ENCODE data around the gene USP54.
"Not testable (repeated sequence)": the region's sequence is repeated elsewhere in the genome, so short reads cannot be mapped to it uniquely, and the experiment has no call there.

Gene USP54, protein sequence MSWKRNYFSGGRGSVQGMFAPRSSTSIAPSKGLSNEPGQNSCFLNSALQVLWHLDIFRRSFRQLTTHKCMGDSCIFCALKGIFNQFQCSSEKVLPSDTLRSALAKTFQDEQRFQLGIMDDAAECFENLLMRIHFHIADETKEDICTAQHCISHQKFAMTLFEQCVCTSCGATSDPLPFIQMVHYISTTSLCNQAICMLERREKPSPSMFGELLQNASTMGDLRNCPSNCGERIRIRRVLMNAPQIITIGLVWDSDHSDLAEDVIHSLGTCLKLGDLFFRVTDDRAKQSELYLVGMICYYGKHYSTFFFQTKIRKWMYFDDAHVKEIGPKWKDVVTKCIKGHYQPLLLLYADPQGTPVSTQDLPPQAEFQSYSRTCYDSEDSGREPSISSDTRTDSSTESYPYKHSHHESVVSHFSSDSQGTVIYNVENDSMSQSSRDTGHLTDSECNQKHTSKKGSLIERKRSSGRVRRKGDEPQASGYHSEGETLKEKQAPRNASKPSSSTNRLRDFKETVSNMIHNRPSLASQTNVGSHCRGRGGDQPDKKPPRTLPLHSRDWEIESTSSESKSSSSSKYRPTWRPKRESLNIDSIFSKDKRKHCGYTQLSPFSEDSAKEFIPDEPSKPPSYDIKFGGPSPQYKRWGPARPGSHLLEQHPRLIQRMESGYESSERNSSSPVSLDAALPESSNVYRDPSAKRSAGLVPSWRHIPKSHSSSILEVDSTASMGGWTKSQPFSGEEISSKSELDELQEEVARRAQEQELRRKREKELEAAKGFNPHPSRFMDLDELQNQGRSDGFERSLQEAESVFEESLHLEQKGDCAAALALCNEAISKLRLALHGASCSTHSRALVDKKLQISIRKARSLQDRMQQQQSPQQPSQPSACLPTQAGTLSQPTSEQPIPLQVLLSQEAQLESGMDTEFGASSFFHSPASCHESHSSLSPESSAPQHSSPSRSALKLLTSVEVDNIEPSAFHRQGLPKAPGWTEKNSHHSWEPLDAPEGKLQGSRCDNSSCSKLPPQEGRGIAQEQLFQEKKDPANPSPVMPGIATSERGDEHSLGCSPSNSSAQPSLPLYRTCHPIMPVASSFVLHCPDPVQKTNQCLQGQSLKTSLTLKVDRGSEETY (N-terminal part only)

DNA sequence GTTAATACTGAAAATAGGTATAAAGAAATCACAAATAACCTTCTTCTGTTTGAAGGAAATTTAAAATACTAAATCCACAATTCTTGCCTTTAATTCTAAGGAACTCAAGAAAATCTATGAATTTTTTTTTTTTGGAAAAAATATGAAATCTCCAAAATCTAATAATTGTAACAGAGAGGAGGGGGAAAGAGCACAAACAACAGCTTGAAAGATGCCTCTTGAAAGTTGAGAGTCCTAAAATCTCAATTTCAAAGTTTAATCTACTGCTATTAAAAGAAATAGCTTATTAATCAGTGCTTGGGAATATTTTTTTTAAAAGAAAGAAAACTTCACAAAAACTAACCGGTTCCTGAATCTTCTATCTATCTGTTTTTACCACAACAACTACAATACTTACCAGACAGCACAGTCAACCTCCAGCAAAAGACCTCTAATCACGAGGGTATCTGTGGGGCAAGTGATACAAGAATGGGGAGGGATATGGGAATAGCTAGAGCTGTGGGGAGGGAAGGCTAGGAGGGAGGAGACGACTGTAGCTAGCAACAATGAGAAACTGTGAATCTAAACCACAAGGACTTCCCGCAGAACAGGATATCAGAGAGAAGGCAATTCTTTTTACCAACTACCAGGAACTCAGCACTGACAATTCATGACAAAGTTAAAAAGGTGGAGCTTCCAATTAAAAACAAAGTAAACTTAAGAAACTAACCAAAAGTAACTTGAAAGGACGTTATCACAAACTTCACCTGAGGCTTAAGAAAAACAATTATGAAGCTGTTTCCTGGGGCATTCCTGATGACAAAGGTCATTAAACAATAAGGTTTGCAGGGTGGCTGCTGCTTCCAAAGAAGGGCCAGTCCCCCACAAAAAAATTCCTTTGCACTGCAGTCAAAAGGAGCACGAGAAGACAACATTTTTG is at the start of gene USP54:
Gene USP54 (minus strand): TSS at position 462 of the 919 bp plus-strand sequence. CDS start 15,684 bp downstream, outside the sequence.
- DNase-seq, result peak in 1 of 2 donors; percentile 38

DNA sequence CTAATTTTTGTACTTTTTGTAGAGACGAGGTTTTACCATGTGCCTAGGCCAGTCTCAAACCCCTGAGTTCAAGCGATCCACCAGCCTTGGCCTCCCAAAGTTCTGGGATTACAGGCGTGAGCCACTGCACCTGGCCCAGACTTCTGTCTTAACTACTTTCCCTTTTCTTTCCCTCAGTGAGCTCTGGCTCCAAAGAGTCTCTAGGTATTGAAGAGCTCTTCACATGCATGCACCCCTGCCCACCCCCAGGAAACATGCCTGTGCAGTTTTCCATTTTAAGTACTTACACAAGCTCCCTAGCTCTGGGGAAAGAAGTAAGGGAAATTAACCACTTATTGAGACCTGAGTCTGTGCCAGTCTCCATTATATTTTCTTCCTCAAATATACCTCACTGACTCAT is 48.1 kb upstream of the USP54 start:
- no peak for DNase-seq

DNA sequence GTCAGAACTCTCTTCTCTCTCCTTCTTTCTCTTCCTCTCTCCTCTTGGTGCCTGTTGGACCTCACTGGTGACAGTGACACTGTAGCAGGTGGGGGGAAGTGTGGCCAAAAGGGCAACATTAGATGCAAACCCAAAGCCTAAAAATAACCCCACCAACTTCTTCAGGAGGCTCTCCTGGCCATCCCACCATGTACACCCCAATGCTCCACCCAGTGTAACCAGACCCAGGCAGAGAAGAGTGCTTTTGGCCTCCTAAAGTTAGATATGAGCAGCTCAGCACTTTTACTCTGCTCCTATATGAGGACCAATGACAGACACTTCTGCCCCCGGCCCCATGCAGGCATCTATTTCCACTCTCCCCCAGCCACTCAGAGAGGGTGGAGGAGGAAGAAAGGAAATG is 44.6 kb upstream of the USP54 start:
- no peak for DNase-seq

DNA sequence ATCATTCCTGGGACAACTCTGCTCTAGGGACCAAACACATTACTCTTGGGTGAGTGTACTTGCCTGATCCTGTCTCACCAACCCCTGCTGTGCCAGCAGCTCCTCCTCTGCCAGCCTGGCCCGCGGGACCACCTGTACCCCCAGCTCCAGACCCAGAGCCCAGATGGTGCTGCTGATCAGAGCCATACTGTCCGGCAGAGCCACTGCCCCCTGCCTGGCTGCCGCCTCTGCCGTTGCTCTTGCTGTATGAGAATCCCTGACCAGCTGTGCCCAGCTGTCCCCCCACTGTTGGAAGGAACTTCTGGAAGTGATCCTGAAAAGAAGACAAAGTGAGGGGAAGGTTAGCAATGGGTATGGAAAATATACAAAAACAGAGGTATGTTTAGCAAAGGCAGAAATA is 43.3 kb upstream of the USP54 start:
- no peak for DNase-seq

DNA sequence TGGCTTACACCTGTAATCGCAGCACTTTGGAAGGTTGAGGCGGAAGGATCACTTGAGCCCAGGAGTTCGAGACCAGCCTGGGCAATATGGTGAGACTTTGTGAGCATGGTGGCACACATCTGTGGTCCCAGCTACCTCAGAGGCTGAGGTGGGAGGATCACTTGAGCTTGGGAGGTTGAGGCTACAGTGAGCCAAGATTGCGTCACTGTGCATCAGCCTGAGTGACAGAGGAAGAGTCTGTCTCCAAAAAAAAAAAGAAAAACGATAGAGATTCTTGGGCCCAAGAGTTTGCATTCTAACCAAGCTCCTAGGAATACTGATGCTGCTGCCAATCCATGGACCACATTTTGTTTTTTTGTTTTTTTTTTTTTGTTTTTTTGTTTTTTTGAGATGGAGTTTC is 38.0 kb upstream of the USP54 start:
- DNase-seq, result no peak

DNA sequence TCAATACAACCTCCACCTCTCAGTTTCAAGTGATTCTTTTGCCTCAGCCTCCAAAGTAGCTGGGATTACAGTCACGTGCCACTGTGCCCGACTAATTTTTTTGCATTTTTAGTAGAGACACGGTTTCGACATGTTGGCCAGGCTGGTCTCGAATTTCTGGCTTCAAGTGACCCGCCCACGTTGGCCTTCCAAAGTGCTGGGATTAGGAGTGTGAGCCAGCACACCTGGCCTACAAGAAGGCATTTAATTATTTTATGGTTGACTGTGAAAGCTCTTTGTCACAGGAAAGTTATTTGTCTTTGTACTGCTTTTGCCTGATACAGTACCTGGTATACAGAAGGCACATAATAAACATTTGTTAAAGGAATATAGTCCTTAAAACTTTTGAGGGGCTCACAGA is 37.3 kb upstream of the USP54 start:
- DNase-seq, result no peak

DNA sequence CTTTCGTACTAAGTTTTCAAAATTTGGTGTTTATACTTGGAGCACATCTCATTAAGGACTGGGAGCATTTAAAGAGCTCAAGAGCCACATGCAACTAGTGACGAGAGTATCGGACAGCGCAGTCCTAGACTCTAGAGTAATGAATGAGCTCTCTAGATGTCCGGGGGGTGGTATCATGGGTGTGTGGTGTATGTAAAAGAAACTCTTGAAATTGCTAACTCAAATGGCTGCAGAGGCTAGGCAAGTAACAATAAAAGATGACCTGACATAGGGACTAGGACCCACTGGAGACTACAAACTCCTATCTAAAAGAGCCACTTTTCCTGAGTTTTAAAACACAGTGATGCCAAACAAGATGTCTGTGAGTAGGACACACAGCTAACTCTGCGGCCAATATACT is 36.2 kb upstream of the USP54 start:
- no peak for DNase-seq

DNA sequence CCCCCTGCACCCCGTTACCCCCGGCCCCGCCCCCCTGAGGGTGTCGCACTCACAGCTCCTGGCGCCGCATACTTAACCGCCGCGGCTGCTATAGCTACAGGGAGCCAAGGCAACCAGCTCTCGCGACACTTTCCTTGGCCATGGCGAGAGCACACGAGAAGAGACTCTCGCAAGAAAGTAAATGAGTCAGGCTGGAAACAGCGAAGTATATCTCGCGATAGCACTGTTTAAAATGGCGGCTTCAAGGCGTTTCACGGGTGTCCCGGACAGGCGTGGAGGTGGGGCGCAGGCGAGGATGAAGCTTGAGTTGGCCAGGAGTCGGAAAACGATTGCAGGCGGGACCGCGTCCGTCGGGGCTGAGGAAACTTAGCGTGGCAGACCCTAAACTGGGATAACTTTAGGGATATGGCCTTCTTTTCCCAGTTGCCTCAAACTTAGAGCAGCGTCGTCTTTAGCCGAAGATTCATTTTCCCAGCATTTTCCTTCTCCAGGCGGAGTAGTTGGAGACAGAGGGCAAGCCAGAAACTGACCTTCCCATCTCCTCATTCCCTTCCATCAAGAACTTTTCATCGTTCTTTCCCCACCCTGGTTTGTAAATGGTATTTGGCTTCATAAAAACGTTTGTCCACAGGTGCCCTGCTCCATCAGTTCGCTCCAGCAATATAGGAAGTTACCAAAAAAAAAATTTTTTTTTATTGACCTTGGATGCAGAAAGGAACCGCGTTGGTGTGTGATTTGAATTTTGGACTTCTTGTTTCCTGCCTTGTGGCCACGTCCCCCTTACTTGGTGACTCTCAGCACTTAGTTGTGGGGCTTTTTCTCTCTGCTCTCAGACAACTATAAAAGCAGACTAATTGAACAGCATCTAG is 35.0 kb upstream of the USP54 start:
- peak; percentile 78 to 96 for DNase-seq

DNA sequence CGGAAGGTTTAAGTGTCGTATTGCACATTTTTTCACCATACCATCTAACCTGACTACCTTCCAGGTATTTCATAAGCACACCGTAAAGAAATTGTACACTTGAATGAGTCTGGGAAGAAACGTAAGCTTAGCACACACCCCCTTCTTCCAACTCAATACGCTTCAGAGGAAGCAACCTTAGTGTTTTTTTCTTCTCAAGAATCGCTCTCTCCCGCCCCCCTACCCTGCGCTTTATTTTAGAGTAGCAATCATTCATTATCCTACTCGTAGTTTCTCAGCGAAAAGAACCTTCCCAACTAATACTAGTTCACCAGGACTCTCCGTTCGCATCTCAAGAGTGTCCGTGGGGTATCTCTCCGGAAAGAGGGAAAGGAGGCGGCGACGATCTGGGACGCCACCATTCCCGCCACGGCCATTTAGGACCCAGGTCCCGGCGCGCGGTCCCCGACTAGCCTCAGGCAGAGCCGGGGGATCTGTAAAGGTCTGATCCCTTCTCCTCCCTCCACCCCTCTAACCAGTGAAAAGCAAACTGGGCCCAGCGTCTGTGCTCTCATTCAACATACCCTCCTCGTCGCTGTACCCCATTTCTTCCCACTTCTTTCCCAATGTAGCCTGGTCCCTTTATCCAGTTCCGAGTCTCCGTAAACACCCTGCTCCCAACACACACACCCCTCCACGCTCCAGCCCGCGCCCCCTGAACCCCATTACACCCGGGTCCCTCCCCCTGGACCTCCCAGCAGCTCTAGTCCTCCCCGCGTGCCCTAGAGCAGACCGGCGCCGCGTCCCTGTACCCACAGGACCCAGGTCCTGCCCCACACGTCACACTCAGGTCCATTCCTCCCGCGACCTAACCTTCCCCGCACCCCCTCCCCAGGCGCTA is 34.1 kb upstream of the USP54 start:
- peak in 1 of 2 donors; percentile 9 for DNase-seq

DNA sequence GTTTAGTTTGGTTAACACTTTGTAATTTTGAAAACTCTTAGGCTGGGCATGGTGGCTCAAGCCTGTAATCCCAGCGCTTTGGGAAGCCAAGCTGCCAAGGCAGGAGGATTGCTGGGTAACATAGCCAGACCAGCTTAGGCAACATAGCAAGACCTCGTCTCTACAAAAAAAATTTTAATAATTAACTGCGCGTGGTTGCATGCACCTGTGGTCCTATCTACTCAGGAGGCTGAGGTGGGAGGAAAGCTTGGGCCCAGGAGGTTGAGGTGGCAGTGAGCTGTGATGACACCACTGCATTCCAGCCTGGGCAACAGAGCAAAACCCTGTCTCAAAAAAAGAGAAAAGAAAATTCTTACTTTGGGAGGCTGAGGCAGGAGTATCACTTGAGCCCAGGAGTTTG is 31.9 kb upstream of the USP54 start:
- DNase-seq, result no peak

DNA sequence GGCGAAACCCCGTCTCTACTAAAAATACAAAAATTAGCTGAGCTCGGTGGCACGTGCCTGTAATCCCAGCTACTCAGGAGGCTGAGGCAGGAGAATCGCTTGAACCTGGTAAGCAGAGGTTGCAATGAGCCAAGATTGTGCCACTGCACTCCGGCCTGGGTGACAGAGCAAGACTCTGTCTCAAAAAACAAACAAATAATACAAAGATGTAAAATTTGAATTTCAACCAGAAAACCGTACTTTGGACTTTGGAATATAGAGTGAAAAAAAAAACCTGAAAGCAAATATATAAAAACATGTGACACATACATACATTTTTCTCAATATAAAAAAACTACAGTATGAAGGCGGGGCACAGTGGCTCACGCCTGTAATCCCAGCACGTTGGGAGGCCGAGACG is 29.8 kb upstream of the USP54 start:
- DNase-seq, result not testable (repeated sequence)

DNA sequence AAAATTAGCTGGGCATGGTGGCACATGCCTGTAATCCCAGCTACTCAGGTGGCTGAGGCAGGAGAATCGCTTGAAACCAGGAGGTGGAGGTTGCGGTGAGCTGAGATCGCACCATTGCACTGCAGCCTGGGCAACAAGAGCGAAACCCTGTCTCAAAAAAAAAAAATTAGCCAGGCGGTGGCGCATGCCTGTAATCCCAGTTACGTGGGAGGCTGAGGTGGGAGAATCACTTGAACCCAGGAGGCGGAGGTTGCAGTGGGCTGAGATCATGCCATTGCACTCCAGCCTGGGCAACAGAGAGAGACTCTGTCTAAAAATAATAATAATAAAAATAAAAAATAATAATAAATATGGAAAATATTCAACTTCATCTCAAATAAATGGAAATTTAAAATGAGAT is 26.0 kb upstream of the USP54 start:
- DNase-seq, result not testable (repeated sequence)

DNA sequence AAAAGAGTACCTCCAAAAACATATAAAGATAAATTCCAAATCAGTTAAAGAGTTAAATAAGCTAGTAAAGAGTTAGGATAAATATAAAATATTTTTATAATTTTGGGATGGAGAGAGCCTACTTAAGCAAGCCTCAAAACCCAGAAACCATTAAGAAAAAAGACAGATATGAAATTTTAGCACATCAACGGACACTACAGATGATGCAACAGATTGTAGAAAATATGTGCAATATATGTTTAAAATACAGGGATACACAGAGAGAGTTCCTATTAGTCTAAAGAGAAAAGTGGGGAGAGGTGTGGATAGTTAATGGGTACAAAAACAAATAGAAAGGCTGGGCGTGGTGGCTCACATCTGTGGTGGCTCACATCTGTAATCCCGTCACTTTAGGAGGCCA is 23.6 kb upstream of the USP54 start:
- DNase-seq, result no peak

DNA sequence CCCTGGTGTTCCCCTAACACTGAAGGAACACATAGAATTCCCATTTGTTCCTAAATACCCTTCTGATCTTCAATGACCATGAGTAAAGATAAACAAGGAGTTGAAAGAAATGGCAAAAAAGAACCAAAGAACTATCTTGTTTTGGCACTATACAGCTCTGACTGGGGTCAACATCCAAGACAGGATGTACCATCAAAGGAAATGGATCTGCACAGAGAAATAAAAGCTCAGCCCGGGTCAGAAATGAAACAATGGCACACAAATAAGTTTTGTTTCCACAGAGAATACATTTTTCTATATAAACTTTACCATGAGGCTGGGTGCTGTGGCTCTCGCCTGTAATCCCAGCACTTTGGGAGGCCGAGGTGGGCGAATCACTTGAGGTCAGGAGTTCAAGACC is 18.0 kb upstream of the USP54 start:
- no peak for DNase-seq

DNA sequence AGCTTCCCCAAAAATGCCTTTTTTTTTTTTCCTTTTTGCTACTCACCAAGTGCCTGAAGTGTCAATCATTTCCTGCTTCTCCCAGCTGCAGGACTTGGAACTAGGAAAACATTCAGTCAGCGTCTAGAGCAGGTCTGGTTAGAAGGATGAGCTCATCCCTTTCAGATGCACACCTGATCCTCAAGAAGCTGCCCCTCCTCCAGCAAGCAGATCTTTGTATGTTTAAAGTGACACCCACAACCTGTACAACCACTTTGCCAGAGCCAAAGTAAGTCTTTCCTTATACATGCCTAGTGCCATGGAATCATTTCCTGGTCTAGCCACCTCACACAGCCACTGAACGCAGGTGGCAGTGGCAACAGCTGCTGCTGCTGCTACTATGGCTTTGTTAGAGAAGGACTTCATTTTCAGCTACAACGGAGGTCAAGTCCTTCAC is 10.4 kb upstream of the USP54 start:
- DNase-seq, result no peak

DNA sequence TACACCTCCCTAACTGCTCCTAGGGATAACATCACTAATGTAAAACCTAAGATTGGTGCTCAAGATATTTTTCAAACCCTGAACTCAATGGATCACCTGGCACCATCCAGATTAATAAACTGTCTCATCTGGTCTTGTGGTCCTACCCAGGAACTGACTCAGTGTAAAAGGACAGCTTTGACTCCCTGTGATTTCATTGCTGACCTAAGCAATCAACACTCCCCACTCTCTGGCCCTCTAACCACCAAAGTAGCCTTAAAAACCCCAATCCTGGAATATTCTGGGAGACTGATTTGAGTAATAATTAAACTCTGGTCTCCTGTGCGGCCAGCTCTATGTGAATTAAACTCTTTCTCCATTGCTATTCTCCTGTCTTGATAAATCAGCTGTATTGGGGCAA is 6.2 kb upstream of the USP54 start:
- no peak for DNase-seq

DNA sequence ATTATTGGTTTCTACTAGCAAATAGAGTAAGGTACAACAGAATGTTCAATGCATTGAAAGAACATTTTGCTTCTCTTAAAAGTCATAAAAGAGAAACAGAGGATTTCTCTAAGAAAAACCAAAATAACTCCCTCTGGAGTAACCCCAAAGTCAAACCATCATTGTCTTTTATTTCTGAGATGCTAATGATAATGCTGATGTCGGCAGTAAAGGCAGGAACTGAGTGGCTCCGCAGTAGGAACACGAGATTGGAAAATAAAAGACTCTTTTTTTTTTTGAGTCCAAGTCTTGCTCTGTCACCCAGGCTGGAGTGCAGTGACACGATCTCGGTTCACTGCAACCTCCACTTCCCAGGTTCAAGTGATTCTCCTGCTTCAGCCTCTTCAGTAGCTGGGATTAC is 2.7 kb upstream of the USP54 start:
- no peak for DNase-seq

DNA sequence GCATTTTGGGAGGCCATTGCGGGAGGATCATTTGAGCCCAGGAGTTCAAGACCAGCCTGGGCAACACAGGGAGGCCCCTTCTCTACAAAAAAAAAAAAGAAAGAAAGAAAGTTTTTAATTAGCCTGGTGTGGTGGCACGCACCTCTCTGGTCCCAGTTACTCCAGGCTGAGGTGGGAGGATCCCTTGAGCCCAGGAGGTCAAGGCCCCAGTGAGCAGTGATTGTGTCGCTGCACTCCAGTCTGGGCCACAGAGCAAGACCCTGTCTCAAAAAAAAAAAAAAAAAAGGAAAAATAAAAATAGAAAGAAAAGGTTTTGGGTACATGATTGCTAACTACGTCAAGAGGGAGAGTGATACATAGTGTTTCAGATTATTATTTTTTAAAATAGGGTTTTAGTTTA is 2.0 kb upstream of the USP54 start:
- DNase-seq, result no peak

DNA sequence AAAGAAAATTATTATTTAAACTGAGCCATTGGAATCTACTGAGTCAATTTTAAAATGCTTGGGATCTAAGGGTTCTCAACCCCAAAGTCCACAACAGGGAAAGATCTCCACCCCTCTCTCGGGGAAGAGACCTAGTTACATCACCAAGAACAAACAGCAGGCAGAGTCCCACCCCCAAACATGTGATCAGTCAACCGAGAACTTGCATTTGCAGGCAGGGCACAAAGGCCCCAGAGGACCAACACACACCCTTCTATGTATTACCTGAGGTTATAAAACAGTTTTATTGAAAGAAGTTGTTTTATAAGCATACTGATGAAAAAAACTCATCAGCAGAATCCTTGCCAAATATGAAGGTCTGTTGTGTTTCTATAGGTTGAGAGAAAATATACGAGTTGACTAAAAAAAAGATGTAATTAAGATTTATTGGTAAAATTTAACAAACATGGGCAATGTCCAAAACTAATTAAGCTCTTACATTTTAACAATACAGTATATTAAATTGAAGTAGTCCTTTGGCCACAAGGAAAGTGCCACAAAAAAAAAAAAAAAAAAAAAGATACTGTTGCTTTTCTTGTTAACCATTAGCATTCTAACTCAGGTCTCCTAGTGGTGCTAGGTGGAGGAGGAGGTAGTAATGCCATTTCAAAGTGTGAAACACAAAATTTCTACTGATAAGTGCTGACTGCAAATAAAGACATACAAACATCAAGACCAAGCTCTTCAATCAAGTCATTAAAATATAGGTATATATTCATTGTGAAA is 975 bp upstream of the USP54 start:
- peak in 1 of 2 donors; percentile 10 for DNase-seq

All from bone marrow (tissue), 2 donors.